Bronchial epithelial cell (primary cell): ENCODE data around the gene MIER3. TPM values are rescaled to one million over a fixed set of nuclear protein-coding genes. Genes with fewer than 3 reads are reported as not detected.

Experiments
- DNase-seq: peaks from one replicate; pipeline ENCODE4 v3.0.0-alpha.2; 2010; ENCODE audit warnings: low read depth
- FAIRE-seq: peaks from 2 replicates; lab custom pipeline; 2011; peaks lifted over from hg19 to GRCh38; lab: Jason Lieb, UNC
- H3K27me3 ChIP-seq: 2 replicates; pipeline ENCODE4 v1.5.1; 2011; ENCODE audit warnings: low read length; ENCODE audit not compliant: control insufficient read depth, insufficient read depth
- H3K36me3 ChIP-seq: 2 replicates; pipeline ENCODE4 v1.5.1; 2011; ENCODE audit warnings: low read length; ENCODE audit not compliant: control insufficient read depth, insufficient read depth
- H3K4me3 ChIP-seq: 2 replicates; pipeline ENCODE4 v1.5.1; 2011; ENCODE audit warnings: mild to moderate bottlenecking, low read depth, low read length, control low read depth
- total RNA-seq: library from RNA; depleted of rRNA; stranded (reverse); fragments of >200 nt; gene quantifications from 2 replicates; pipeline ENCODE4 v1.2.1, GENCODE V29; 2014
- TF ChIP-seq, protein P1 (sequence below): IDR thresholded peaks from 2 replicates; pipeline ENCODE4 v1.5.1; 2011; ENCODE audit warnings: mild to moderate bottlenecking, moderate library complexity, low read length, control low read depth, inconsistent platforms; ENCODE audit not compliant: insufficient read depth, severe bottlenecking

MIER3 gene
- total RNA-seq, 1 donor from 2014 or later, result 32.9 TPM

DNA sequence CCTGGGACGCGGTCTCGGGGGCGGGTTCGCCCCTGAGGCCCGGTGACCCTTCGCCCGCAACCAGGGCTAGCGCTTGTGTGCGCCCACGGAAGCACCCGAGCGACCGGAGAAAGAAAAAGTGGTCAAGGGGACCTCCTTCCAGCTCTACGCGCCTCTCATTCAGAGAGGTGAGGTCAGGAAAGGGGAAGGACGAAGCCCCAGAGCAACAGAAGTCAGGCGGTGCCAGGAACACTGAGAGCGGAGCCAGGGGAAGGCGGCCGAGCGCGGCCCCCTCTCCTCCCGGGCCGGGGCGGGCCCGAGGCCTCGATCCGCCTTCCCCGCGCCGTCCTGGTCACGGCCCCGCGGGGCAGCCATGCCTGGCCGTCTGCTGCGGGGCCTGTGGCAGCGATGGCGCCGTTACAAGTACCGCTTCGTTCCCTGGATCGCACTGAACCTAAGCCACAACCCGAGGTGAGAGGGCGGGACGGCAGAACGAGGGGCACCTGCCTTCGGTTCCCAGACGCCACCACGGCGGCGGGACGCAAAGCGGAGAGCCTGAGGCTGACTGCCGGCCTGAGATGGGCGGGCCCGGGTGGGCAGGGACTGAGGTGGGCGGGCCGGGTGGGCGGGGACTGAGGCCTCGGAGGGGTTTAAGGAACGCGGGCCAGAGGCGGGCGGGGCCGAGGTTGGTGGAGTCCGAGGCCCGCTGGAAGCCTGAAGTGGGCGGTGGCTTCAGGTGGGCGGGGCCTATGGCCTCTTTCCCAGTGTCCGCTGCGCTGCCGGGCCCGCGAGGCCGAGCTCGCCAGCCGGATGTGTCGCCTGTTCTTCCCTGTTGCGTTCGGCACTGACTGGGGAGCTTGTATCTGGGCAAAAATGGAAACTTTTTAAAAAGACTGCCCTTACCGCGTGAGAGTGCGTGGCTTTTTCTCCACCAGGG, 42.4 kb downstream of the MIER3 start, which contains the start of gene SETD9:
SETD9 (plus strand) TSS at position 303 of the 916 bp plus-strand sequence; CDS start at position 353, 50 bp downstream.
- peak within 1 kb of the TSS; percentile 74 for H3K4me3 ChIP-seq
- peaks cover 1% of the 10 kb centered on the region for H3K36me3 ChIP-seq
- DNase-seq, result peak; percentile 89
- no peak for FAIRE-seq
- TF ChIP-seq, protein P1, sequence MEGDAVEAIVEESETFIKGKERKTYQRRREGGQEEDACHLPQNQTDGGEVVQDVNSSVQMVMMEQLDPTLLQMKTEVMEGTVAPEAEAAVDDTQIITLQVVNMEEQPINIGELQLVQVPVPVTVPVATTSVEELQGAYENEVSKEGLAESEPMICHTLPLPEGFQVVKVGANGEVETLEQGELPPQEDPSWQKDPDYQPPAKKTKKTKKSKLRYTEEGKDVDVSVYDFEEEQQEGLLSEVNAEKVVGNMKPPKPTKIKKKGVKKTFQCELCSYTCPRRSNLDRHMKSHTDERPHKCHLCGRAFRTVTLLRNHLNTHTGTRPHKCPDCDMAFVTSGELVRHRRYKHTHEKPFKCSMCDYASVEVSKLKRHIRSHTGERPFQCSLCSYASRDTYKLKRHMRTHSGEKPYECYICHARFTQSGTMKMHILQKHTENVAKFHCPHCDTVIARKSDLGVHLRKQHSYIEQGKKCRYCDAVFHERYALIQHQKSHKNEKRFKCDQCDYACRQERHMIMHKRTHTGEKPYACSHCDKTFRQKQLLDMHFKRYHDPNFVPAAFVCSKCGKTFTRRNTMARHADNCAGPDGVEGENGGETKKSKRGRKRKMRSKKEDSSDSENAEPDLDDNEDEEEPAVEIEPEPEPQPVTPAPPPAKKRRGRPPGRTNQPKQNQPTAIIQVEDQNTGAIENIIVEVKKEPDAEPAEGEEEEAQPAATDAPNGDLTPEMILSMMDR, result no peak
- H3K27me3 ChIP-seq, result no peaks in the 10 kb centered on the region

DNA sequence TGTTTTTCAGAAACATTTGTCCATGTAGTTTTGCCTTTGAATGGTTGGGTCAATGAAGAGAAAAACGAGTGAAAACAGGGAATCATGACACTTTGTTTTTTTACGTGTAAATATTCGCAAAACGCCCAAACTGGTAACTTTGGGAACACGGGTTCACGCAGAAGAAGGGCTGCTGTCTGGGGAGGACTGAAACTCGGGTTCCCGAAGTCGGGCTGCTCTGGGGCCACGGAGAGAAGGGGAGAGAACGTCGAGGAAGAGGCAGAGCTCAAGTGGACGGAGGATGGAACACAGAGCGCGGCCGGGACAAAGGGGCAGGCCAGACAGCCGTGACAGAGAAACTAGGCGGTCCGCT, 43.0 kb downstream of the MIER3 start:
- FAIRE-seq, result no peak

GRCh38 chr5:56900858-56901578, 50.9 kb downstream of the MIER3 start:
- TF ChIP-seq, protein P1, result peak; percentile 66
- H3K4me3 ChIP-seq, result no peak overlapping the region
- no peaks in the 10 kb centered on the region for H3K27me3 ChIP-seq
- FAIRE-seq, result no peak
- H3K36me3 ChIP-seq, result no peaks in the 10 kb centered on the region
- peak; percentile 50 for DNase-seq

More for the DNA sequence above, 43.0 kb downstream of the MIER3 start:
- DNase-seq, result no peak
- Histone ChIP-seq H3K27me3 (no peaks in the 10 kb centered on the region), H3K36me3 (peaks cover 1% of the 10 kb centered on the region), H3K4me3 (peak overlapping the region; percentile 74)
- TF ChIP-seq, protein P1, result no peak

DNA sequence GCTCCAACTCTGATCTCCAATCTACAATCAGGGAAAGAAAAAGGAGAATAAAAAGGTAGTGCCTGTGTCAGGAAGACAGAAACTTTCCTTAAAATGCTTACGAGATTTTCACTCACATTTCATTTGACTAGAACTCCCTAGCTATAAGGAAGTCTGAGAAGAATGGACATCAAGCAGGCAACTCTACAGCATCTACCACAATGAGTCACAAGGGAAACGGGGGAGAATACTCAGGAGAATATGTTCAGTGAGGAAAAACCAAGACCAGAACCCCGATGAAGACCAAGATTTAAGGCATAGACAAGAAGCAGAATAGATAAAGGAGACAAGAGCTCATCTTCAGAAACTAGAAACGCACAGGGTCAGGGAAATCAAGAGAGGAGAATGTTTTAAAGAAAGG, 51.5 kb downstream of the MIER3 start:
- TF ChIP-seq, protein P1, result no peak
- DNase-seq (peak; percentile 42), FAIRE-seq (no peak)
- Histone ChIP-seq H3K36me3 (no peaks in the 10 kb centered on the region), H3K4me3 (no peak overlapping the region), H3K27me3 (no peaks in the 10 kb centered on the region)

DNA sequence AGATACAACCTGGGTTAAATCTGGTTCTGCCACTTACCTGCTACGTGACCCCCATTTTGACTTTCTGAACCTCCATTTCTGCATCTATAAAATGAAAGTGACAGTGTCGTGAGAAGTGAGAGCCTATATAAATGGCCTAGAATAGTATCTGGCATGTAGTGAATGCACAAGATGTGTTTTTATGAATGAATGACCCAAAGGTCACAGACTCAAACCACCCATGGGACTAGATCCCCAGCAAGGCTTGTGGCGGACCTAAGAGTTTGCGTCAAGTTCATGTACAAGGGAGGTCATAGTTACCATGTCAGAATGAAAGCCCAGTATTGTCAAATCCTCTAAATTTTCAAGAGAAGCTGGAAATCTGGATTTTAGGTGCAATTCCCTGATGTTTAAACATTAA, 53.7 kb downstream of the MIER3 start:
- no peak for FAIRE-seq
- DNase-seq, result no peak
- Histone ChIP-seq H3K4me3 (no peak overlapping the region), H3K36me3 (peaks cover 5% of the 10 kb centered on the region), H3K27me3 (no peaks in the 10 kb centered on the region)
- TF ChIP-seq, protein P1, result no peak
